Right hindlimb (tissue), 1 donor: ENCODE measurements around the gene CABP7.
"Not testable (repeated sequence)": the region's sequence is repeated elsewhere in the genome, so short reads cannot be mapped to it uniquely, and the experiment has no call there.

Experiments
- DNase-seq: peaks from one replicate; pipeline ENCODE4 v3.0.0-alpha.2; 2018

Gene CABP7

DNA sequence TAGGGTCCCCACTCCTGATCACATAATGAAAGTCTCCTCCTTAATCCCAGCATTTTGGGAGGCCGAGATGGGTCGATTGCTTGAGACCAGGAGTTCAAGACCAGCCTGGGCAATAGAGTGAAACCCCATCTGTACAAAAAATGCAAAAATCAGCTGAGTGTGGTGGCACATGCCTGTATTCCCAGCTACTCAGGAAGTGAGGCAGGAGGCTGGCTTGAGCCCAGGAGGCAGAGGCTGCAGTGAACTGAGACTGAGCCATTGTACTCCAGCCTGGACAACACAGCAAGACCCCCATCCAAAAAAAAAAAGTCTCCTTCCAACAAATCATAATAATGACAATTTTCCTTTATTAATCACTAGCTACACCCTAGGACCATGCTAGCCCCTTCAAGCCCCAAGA, 31.9 kb downstream of the CABP7 start:
- no peak for DNase-seq

DNA sequence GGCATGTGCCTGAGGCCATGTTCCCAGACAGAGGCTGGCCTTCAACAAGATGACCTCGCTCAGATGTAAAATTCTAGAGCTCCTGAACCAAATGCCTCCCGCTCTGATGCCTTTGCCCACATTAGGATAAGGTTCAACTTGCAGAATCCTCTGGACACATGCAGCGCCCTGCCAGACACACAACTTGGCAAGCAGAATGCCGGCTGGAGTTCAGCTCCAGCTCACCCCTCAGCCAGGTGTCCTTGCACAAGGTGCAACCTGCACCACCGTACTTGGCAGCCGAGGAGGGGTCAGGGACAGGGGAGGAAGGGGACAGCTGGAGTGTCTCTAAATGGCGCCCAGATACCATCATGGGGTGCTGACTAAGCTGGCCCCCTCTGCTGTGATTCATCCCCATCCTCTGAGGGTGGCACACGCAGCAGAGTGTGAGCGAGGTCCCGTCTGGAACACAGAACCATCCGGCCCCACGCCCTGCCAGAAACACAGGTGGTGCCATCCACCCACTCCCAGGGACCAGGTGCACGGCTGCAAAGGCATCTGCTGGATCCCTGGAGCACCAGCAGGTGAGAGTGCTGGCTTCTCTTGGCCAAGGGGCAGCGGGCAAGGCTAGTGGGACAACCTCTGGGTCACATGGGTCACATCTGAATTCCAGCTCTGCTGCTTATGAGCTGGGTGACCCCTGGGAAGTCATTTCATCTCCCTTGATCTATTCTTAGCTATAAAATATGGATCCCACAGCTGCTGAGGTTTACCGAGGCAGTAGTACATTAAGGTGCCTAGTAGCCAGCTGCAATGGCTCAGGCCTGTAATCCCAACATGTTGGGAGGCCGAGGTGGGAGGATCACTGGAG, 34.2 kb downstream of the CABP7 start:
- no peak for DNase-seq

DNA sequence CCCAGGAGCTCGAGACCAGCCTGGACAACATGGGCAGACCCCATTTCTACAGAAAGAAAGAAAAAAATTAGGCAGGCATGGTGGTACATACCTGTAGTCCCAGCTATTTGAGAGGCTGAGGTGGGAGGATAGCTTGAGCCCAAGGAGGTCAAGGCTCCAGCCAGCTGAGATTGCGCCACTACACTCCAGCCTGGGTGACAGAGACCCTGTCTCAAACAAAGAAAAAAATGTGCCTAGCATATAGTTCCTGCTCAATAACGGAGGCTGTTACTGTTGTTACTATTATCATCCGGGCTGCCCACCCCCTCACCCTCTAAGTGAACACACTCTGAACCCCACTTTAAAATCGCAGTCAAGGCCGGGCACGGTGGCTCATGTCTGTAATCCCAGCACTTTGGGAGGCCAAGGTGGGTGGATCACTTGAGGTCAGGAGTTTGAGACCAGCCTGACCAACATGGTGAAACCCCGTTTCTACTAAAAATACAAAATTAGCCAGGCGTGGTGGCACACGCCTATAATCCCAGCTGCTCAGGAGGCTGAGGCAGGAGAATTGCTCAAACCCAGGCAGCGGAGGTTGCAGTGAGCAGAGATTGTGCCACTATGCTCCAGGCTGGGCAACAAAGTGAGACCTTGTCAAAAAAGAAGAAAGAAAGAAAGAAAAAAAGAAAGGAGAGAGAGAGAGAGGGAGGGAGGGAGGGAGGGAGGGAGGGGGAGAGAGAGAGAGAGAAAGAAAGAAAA, 35.0 kb downstream of the CABP7 start:
- DNase-seq, result not testable (repeated sequence)

DNA sequence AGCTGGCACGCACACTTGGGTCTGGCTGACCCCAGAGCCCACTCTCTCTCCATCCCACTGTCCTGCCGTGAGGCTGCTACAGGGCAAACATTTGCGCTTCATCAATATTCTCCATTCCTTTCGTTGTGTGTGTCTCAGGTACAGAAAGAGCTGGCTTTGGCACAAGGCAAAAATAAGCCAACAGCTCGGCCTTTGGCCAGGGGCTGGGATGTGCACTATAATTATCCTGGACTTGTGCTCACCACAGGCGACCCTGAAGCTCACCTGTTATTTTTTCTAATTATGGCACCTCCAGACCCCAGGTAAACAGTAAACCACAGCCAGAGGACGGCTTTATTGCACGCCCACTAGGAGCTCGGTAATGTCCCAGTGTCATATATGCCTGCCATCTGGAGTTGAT, 36.1 kb downstream of the CABP7 start:
- DNase-seq, result no peak

DNA sequence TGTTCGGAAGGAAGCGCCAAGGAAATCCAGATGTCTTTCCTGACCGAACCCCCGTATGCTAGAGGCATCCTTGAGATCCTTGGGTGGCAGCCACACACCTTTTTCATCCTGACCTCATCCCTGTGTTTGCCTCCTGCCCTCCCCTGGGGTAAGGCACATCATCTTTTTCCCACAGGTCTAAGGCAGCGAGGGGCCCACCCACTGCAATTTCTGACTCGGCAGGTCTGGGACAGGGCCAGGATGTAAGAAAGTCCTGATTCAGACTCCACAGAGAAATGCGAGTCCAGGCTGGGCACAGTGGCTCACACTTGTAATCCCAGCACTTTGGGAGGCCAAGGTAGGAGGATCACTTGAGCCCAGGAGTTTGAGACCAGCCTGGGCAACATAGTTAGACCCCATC, 36.5 kb downstream of the CABP7 start:
- DNase-seq, result no peak

DNA sequence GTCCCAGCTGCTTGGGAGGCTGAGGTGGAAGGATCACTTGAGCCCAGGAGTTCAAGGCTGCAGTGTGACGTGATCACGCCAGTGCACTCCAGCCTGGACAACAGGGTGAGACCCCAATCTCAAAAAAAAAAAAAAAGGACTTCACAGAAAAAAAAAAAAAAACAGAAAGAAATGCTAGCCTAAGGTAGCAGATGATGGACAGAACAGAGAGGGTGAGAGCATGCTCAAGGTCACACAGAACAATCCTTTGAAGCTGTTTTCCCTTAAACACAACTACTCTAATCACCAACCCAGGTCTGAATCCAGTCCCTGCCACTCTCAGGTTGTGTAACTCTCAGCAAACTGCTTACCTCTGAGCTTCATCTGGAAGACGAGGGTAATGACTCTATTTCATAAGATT, 37.3 kb downstream of the CABP7 start:
- no peak for DNase-seq

DNA sequence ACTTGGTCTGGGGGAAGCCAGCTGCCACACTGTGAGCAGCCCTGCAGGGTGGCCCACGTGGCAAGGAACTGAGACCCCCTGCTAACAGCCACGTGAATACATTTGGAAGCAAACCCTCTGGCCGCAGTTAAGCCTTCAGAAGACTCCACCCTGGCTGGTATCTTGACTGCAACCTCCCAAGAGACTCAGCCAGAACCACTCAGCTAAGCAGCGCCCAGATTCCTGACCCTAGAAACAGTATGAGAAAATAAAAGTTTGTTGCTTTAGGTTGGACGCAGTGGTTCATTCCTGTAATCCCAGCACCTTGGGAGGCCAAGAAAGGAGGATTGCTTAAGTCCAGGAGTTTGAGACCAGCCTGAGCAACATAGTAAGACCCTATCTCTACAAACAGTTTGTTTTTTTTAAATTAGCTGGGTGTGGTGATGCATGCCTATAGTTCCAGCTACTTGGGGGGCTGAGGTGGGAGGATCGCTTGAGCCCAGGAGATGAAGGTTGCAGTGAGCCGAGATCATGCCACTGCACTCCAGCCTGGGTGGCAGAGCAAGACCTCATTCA, 38.3 kb downstream of the CABP7 start:
- no peak for DNase-seq

DNA sequence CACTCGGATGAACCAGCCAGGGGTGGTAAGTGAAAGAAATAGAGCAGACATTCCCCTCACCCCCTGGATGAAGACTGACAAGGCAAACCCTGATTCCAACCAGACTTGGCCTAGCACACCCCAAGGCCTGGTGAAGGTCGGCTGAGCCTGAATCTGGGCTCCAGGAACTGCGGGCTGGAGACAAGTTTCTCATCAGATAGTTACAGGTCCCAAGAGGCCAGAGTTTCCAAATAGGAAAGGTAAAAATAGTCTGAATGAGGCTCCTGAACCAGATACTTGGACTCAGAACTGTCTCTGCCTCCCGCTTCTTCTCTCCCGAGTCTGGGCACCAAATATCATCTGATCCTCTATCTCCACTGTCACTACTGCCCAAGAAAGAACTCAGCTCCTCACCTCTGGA, 39.2 kb downstream of the CABP7 start:
- no peak for DNase-seq

DNA sequence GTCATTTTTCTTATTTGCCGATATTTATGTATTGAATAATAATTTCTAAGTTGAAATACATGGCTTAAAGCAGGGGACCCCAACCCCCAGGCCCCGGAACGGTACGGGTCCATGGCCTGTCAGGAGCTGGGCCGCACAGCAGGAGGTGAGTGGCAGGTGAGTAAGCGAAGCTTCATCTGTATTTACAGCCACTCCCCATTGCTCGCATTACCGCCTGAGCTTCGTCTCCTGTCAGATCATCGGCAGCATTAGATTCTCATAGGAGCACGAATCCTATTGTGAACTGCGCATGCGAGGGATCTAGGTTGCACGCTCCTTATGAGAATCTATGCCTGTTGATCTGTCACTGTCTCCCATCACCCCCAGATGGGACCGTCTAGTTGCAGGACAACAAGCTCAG, 42.5 kb downstream of the CABP7 start:
- DNase-seq, result no peak

DNA sequence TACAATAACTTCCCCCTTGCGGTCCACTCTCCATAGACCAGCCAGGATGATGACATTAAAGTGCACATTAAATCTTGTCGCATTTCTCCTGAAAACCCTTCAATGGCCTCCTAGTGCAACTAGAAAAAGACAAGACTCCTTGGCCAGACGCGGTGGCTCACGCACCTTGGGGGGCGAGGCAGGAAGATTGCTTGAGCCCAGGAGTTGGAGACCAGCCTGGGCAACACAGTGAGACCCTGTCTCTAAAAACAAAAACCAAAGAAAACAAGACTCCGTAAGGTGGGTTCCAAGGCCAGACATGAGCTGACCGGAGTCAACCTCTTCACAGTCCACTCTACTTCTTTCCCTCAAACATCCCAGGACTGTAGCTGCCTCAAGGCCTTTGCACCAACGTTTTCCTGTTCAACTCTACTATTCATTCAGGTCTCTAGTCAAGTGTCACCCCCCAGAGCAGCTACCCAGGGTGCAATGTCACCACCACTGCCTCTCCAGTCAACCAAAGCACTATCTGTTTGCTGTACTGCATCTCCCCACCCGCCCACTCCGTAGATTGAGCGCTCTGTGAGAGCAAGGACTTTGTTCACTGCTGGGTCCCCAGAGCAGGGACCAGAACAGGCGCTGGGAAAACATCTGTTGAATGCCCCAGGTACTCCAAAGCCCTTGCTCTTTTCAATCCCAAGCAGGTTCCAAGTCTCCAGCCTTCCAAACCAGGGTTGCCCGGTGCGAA, 46.3 kb downstream of the CABP7 start:
- no peak for DNase-seq

DNA sequence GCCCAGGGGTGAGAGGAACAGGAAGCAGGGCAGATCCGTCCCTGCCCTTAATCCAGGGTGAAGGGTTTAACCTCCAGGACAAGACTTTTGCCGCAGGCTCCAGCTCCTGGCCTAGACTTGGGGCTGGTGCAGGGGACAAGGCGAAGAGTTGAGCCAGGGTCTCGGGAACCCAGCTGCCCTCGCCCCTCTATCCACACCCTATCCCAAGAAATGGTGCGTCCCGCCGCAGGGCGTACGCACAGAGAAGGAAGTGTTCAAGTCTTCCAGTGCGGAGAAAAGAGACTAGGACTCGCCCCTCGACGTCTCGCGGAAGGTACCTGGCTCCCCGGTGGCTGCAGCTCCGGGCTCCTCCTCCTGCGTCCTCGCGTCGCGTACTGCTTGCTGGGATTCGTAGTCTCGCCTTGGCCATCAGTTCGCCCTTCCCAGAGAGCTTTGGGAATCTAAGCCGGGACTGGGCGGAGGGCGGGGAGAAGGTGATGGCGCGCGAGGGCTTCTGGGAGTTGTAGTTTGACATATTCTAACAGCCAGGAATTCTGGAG, 46.9 kb downstream of the CABP7 start, which contains the start of gene ZMAT5:
ZMAT5 (minus strand) TSS at position 376 of the 539 bp plus-strand sequence. CDS start 18,463 bp downstream, outside the sequence.
- peak; percentile 96 for DNase-seq

DNA sequence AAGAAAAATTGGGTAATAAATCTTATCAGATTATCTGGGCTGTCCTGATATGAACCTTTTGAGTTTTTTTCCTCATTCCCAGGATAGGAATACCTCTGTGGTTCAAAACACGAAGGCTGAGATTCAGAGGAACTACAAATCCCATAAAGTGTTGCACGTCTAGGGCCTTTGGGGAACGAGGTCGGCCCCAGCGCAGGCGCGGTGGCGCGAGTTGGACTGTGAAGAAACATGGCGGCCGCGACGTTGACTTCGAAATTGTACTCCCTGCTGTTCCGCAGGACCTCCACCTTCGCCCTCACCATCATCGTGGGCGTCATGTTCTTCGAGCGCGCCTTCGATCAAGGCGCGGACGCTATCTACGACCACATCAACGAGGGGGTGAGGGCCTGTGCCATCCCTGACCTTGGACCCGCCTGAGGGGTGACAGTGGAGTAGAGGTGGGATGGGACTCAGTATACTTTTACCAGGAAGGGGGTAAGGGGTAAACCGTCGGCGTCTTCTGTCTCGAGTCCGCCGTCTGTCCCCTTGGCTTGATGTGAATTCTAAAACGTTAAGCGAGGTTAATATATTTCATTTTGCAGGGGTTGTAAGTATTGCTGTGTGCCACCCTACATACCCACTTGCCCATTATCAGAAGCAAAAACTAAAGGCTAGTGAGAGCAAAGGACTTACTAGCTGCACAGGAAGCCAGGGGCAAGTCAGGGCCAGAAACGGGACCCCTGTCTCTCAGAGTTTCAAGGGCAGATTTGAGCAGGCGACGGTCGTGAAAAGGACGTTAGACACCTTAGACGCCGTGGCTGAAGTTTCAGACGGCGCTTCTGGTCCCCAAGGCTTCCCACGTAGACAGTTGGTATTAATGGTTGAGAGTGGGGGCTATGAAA, 47.6 kb downstream of the CABP7 start, which contains the start of gene UQCR10:
UQCR10 (plus strand) TSS at position 199 of the 881 bp plus-strand sequence; CDS start at position 229, 30 bp downstream.
- DNase-seq, result peak; percentile 94

DNA sequence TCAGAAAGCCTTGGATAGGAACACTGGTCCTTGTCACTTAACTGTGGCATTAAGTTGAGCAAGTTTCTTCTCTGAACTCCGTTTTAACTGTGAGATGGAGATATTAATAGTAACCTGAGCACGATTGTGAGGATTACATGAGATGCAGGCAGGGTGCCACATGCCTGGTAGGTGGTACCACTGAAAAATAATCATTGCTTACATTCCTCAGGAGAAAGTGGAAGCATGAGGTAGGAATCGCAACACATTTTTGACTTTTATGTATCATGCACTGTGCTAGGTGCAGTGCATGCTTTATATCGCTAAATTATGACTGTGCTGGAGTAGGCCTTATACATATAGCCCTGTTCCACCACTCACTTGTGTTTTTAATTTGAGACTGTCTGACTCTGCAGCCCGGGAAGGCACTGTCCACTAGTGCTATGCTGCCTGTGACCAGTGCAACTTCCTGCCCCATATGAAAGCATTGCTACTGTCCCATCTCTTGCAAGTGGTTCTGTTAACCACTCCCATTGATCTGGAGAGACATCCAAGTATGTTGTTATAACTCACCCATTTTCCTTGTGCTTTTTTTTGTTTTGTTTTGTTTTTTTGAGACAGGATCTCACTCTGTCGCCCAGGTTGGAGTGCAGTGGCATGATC, 48.4 kb downstream of the CABP7 start:
- DNase-seq, result no peak

DNA sequence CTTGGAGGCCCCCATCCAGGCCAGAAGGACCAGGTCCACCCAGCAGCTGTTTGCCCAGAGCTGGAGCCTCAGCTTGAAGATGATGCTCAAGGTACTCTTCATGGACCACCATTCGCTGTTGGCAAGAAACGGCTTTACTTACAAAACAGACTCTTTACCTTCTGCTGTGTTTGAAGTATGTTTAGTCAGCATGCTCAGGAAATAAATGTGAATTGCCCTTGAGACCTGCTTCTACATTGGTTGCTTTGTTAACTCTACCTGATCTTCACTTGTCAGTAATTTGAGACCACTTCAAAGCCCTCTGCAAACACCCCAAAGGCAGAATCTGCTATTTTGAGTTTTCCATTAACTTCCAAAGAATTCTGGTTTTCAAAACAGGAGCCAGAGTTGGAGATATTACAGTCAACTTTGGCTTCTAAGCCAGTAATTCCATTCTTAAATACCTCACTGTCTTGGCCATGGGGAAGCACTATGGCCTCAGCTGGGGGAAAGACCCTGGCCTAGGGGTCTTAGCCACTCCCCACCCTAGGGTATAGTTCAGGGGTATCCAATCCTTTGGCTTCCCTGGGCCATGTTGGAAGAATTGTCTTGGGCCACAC, 50.0 kb downstream of the CABP7 start:
- no peak for DNase-seq

DNA sequence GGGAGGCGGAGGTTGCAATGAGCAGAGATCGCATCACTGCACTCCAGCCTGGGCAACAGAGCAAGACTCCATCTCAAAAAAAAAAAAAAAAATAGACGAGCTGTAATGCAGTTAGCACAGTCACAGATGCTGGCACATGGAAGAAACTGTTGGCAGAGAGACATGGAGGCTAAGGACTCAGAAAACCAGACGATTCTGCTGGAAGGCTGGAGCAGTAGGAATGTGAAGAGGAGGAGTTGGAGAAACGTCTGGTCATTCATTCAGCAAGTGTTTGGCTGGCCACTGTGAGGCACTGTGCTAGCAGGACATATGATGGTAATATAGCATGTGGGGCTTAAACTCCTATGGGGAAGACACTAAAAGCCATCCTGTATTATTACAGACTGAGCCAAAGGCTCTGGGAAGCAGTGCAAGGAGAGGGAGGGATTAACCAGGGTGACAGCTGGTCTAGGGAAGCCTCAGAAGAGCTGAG, 52.4 kb downstream of the CABP7 start:
- DNase-seq, result peak; percentile 61

DNA sequence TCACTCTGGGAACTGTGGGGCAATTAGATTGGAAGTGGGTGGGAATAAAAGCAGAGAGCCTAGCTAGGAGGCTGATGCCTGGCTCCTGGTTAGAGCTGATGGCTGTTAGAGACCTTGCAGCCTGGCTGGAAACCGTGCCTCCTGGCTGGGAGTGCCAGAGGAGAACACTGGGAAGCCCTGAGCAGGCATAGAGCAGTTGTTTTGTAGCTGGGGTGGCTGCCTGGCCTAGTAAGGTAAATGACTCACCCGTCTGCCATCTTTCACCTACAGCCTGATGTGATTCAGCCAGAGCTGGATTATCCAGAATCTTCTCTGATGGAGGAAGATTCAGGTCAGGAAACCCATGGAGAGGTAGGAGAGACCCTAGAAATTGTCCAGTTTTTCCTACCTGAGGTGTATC, 53.4 kb downstream of the CABP7 start:
- DNase-seq, result no peak

DNA sequence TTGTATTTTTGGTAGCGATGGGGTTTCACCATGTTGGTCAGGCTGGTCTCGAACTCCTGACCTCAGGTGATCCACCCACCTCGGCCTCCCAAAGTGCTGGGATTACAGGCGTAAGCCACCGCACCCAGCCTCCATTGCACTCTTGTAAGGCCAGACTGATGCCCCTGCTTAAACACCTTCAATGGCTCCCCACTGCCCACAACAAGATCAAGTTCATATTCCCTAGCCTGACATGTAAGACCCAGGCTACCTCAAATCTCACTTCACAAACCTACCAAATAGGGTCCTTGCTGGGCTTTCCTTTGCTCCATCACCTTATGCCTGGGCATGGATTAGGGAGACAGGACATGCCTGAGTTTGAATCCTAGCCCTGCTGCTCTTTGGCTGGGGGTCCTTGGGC, 60.4 kb downstream of the CABP7 start:
- no peak for DNase-seq

DNA sequence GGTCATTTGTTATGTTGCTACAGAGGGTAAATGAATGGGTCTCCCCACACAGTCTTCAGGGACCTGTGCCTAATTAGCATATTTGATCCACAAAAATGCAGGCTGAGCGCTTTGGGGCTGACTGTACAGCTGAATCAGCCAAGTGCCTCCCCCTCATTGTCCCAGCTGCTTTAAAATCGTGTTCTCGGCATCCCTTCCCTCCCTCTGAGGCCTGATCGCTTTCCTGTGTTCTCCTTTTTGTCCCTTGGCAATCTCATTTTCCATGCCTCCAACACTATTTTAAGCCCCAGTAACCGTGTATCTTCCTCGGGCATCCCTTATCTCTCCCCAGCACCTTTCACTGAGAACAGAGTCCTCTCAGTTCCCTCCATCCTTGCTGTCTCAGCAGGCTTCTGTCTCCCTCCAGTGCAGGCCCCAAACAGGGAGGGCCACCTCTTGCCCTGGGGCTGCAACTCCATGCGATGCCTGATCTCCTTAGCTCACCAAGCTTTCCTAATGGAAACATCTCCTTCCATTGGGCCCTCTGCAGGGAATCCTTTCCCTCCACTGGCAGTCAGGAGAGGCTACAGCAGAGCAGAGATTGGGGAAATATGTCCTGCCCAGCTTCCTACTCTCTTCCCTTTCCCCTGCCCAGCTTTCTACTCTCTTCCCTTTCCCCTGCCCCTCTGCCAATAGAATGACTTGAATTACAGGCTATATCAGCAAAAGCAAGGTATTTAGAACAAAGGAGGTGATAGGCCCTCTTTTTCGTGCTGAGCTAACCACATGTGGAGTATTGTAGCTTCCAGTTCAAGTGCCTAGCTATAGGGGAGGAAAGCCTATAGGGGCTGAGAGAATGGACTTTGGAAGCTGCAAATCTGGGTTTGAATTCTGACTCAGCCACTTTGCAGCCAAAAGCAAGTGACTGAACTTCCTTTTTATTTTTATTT, 61.2 kb downstream of the CABP7 start:
- peak; percentile 38 for DNase-seq
